Hindlimb muscle (tissue), 1 donor: ENCODE measurements around the gene ISM2. TPM values are rescaled to one million over a fixed set of nuclear protein-coding genes. Genes with fewer than 3 reads are reported as not detected.

Source experiments
- DNase-seq: peaks from one replicate; pipeline ENCODE4 v3.0.0-alpha.2; 2013
- polyA plus RNA-seq: library from polyadenylated mRNA; unstranded; fragments of 120-200 nt; gene quantifications from one replicate; pipeline ENCODE4 v1.2.1, GENCODE V29; 2013; ENCODE audit not compliant: insufficient read length

Gene ISM2
- polyA plus RNA-seq, 1 donor: 0.10 TPM

DNA sequence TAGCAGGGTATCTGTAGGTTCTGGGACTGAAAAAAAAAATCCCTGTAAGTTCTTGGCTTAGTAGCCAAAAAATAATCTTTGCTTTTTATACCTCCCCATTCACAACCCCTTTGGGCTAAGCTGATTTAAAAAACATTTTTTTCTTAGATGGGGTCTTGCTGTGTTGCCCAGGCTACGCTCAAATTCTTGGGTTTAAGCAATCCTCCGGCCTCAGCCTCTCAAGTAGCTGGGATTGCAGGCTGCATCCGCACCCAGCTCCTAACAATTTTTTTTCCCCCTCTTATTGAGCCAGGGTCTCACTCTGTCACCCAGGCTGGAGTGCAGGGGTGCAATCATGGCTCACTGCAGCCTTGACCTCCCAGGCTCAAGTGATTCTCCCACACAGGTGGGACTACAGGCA lies 9.1 kb upstream of the ISM2 start:
- no peak for DNase-seq

DNA sequence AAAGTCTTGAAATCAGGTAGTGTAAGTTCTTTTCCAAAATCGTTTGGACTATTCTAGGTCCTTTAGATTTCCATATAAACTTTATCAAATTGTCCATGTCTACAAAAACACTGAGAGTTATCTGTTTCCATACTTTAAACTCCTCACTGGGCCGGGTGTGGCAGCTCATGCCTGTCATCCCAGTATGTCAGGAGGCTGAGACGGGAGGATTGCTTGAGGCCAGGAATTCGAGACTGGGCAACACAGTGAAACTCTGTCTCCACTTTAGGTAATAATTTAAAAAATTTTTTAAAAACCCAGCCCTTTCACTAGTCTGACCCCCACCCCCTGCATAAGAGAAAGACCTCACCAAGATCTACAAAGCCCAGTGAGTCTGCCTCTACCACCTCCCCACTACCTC lies 6.4 kb upstream of the ISM2 start:
- no peak for DNase-seq

GRCh38 chr14:77503138-77503537 lies 4.5 kb upstream of the ISM2 start:
- no peak for DNase-seq

DNA sequence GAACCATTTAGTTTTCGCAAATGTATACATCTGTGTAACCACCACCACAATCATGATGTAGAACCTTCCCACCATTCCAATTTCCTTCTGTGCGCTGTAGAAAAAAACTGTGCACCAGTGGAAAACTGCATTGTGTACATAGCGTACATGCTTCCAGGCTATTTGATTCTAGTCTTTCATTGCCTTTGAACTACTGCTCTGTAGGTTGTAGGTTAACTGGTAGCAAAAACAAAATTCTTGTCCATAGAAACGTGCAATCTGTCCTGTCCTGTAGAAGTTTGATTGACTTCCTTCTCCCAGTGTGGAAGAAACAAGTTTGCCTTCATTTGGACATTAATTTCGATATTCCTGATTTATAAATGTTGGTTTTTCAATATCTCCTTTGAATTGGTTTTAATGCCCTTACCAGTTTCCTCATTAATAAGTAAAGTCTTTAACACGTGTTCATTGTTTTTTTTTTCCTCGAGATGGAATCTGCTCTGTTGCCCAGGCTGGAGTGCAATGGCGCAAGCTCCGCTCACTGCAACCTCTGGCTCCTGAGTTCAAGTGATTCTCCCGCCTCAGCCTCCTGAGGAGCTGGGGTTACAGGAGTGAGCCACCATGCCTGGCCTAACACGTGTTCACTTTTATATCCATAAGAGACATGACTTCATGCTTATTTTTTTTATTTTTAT lies 3.6 kb upstream of the ISM2 start:
- no peak for DNase-seq

DNA sequence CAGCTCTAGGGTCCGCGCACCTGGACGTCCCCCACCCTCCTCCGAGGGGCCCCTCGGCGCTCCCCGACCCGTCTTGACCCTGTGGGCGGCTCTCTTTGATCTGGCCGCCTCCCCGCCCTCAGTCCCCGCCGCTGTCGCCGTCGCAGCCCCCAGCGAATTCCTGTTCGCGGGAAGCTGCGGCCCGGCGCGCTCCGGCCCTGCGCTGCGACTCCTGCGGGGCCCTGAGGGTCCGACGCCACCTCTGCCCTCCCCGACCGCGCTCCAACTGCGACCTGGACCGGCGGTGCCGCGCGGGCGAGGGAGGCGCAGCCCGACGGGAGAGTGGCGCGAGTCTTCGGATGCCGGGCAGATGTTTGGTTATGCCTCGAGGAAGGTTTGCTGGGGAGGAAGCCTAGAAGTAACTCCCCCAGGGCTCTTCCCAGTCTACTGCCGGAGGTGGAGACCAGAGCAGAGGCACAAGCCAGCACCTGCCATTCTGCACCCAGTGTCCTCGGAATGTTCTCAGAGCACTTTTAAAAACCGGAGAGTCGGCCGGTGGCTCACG lies 440 bp upstream of the ISM2 start:
- DNase-seq: no peak

- no peak for DNase-seq
These were observed 3.3 kb downstream of the ISM2 start for GRCh38 chr14:77495334-77495733.

GRCh38 chr14:77491056-77491455 lies 7.6 kb downstream of the ISM2 start:
- no peak for DNase-seq

- no peak for DNase-seq
These were observed 8.1 kb downstream of the ISM2 start for GRCh38 chr14:77490347-77490986.

GRCh38 chr14:77489041-77489440 lies 9.6 kb downstream of the ISM2 start:
- DNase-seq: no peak

GRCh38 chr14:77488558-77488957 lies 10.1 kb downstream of the ISM2 start:
- no peak for DNase-seq

- no peak for DNase-seq
These were observed 12.5 kb downstream of the ISM2 start for GRCh38 chr14:77485901-77486678.

GRCh38 chr14:77485256-77485655 lies 13.4 kb downstream of the ISM2 start:
- no peak for DNase-seq

DNA sequence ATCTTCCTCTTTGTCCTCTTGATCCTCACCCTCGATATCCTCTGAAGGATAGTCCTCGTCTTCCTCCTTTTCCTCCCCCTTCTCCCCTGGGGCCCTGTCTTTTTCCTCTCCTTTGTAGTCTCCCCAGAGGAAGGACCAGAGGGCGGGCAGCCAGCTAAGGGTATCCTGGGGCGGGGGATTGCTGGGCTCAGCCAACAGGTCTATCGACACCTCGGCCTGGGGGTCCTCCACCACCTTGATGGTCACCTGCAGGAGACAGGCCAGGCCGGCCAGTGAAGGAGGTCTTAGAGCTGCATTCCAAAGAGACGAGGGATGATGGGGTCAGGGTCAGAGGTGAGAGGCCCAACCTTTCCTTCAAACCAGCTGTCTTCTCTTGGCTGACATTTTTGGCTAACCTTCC lies 16.2 kb downstream of the ISM2 start:
- no peak for DNase-seq

GRCh38 chr14:77478796-77479195 lies 19.8 kb downstream of the ISM2 start:
- DNase-seq: no peak

GRCh38 chr14:77478029-77478428 lies 20.6 kb downstream of the ISM2 start:
- DNase-seq: no peak

DNA sequence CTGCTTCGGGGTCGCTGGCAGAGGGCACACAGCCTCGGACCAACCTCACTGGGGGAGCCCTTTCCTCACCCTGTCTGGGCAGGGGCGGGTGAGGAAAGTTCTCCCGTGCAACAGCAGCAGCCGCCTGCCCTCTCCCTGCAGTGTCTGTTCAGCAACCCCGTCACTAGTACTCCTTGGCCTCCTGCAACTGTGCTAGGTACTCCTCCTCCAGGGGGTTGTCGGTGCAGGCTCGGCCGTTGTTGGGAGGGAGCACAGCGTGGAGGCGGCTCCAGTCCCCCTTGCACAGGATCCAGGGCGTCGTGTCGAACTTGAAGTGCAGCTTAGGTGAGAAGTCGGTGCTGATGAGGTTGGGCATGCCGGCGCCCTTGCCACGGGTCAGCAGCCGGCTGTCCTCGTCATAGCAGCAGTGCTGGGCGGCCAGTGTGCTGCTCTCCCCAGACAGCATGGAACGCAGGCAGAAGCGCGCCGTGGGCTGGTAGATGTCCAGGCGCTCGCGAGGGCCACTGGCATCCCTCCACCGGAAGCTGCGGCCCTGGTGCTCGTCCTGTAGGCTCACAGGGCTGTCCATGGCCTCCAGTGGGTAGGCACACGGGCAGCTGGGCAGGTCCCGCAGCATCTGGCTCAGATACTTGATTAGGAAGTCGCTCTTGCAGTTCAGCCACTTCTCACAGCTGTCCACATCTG lies 23.0 kb downstream of the ISM2 start:
- DNase-seq: no peak

DNA sequence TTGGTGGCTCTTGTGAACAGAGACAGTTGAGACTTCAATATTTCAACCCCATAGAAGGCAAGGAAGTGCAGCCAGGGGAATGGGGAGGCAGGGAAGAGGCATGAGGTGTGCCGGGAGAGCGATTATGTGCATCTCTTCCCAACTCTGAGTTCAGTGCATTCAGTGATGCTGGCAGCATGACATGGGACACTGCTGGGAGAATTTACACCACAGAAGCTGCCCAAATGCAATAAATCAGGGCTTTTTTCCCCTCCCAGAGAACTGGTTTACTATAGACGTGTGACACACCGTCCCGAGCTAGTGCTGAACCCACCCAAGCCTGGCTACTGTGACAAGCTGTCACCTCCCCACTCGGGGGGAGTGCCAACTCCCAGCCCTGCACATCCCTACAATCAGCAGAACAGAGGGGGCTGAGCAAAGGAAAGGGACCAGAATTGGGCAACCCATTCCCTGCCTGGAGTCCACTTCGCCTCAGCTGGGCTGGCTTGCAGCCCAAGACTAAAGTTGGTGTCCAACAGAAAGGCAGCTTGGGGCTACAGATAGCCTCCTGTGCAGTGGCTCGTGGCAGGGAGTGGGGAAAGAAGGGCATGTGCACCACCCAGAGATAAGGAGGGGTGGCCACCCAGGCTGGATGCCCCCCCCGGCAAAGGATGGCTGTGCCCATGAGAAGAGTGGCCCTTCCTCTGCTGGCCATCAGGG lies 24.0 kb downstream of the ISM2 start:
- no peak for DNase-seq

GRCh38 chr14:77473921-77474320 lies 24.7 kb downstream of the ISM2 start:
- DNase-seq: no peak

GRCh38 chr14:77470224-77470870 lies 28.3 kb downstream of the ISM2 start:
- DNase-seq: no peak

- no peak for DNase-seq
These were observed 29.1 kb downstream of the ISM2 start for GRCh38 chr14:77469539-77469938.

- no peak for DNase-seq
These were observed 29.5 kb downstream of the ISM2 start for GRCh38 chr14:77469067-77469505.

DNA sequence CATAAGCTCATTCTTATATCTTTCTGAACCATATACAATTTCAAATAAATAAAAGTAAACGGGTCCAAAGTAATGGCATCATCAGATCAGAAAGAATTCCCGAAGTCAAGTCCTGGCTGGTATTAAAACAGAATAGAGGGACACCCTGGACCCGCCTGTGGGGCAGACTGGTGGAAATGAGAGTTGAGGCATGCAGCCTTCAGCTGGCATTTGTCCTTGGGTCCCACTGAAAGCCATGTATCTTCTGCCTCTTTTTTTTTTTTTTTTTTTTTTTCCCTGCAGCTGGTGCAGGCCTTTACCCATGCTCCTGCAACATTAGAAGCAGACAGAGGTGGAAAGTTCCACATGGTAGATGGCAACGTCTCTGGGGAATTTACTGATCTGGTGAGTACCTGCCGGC lies 30.8 kb downstream of the ISM2 start:
- no peak for DNase-seq
